Inflammatory macrophage treated with lipopolysaccharide for 1 hour (primary cell): Measurements from ENCODE around the gene ALAD.
A peak's percentile ranks its signal among the peaks of the same experiment; 100 is the strongest.
"Not testable (repeated sequence)": the region's sequence is repeated elsewhere in the genome, so short reads cannot be mapped to it uniquely, and the experiment has no call there.

Experiments
- DNase-seq, 2 donors: peaks; one replicate each; pipeline ENCODE4 v3.0.0-alpha.2; 2020 to 2022

Gene ALAD

GRCh38 chr9:113397203-113397631, 3.9 kb downstream of the ALAD start:
- no peak for DNase-seq

GRCh38 chr9:113395000-113395861, 5.9 kb downstream of the ALAD start:
- DNase-seq: no peak

DNA sequence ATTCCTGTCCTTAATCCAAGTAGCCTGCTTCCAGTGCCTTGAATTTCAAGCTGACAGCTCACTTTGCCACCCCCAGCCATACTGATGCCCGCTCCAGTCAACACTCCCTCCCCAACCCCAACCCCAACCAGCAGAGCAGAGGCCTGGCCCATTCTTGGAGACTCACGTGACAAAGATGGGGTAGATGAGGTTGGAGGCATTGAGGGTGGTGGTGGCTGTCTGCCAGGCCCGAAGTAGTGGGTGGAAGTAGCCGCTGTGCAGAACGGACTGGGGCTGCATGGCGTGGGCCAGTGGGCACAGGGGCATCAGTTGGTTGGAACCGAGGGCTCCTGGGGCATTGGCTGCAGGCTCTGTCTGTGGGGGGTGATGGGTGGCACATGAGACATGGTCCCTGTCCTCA, 7.8 kb downstream of the ALAD start:
- DNase-seq: no peak

DNA sequence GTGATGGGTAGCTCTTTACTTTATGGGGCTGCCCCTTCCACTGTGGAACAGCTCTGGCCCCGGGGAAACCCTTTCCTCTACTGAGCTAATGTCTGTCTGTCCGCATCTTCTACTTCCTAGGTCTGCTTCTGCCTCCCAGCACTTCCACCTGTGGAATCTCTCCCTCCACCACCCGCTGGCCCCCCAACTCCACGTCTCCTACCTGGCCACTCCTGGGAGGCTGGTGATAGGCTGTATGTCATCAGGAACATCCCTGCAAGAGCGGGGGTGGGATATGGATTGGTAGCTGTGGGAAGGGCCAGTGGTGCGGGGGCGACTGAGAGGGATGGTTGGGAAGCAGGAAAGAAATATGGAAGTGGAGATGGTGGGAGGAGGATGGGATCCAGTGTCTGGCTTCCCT, 9.2 kb downstream of the ALAD start:
- no peak for DNase-seq

DNA sequence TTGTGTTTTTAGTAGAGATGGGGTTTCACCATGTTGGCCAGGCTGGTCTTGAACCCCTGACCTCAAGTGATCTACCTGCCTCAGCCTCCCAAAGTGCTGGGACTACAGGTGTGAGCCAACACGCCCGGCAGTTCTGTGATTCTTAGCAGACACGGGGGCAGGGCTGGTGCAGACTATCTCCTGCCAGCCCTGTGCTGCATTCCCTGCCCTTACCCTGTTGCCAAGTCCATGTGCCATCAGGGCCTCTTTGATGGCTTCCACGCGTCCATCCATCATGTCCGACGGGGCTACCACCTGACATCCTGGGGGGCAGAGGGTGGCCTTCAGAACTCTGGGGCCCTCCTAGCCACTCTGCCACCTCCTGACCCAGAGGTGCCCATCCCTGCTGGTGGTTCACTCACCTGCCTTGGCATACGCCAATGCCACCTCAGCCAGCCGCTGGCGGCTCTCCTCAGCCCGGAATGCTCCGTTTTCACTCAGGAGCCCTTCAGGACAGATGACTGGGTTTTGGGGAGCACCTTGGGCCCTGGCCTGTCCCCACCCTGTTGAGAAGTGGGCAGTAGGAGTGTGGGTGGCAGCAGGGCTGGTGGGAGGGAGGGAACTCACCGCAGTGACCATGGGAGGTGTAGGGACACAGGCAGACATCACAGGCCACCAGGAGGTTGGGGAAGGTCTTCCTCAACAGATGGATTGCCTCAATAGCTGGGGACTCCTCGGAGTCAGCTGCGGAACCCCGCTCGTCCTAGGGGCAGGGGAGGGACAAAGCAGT, 10.7 kb downstream of the ALAD start:
- no peak for DNase-seq

- no peak for DNase-seq
Measured at GRCh38 chr9:113389451-113389850, 11.6 kb downstream of the ALAD start.

- no peak for DNase-seq
Measured at GRCh38 chr9:113388833-113389232, 12.3 kb downstream of the ALAD start.

DNA sequence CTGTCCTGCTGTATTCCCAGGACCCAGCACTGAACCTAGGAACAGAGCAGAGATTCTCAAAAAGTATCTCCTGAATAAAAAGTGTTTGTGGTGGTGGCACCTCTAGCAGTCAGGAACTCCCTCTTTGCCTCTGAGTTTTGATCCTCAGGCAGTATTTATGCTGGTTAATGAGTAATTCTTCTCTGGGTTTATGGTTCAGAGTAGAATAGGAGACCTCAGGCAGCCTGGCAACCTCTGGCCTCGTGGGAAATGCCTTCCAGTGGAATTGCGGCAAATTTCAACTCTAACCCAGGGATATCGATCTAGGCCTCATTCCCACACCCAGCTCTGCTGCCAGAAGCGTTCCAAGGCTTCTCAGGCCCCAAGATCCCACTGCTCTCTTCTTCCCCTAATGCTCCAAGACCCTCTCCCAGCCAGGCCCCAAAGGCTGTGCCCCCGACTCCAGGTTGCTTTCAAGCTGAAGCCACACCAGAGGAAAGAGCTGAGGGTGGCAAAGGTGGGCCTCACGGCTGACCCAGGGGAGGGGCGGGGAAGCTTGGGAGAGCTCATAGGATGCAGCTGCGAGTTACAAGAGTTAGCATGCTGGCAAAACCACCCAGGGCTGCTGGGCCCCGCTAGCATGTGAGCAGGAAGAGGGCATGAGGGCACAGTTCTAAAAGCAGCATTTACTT, 13.4 kb downstream of the ALAD start:
- DNase-seq: no peak

GRCh38 chr9:113386571-113387393, 14.3 kb downstream of the ALAD start:
- no peak for DNase-seq

- no peak for DNase-seq
Measured at GRCh38 chr9:113381909-113382411, 19.1 kb downstream of the ALAD start.

- not testable (repeated sequence) for DNase-seq
Measured at GRCh38 chr9:113381441-113381840, 19.6 kb downstream of the ALAD start.

DNA sequence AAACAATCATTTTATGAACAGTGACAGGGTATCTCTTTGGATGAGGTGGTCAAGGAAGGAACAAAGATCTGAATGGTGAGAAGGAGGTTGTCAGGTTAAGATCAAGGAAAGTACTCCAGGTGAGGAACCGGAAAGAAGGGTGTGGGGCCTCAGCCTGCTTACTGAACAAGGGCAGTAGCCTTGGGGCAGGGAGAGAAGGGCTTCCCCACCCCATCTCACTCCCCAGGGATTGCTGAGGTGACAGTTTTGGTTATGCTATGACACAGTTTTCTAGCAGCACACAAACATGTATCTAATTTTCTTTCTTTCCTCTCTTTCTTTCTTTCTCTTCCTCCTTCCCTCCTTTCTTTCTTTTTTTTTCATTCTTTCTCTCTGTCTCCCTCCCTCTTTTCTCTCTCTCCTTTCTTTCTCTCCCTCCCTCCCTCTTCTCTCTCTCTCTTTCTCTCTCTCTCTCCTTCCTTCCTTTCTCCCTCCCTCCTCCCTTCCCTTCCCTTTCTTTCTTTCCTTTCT, 20.2 kb downstream of the ALAD start:
- no peak for DNase-seq

DNA sequence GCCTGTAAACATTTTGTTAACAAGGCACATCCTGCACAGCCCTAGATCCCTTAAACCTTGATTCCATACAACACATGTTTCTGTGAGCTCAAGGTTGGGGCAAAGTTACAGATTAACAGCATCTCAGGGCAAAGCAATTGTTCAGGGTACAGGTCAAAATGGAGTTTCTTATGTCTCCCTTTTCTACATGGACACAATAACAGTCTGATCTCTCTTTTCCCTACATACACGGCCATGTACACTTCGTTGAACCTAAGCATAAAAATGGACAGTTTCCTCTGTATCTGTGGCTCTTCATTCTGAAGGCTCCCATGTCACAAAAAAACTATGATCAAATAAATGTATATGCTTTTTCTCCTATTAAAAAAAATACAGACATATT, 21.3 kb downstream of the ALAD start:
- DNase-seq: not testable (repeated sequence)

- not testable (repeated sequence) for DNase-seq
Measured at GRCh38 chr9:113379094-113379828, 21.8 kb downstream of the ALAD start.

- peak; percentile 55 to 57 for DNase-seq
Measured at GRCh38 chr9:113376634-113377567, 24.2 kb downstream of the ALAD start, which contains the start of gene HDHD3. TSS of gene HDHD3 (minus strand) at chr9:113376986. CDS start at chr9:113374354, 2,632 bp downstream.

- DNase-seq: no peak
Measured at GRCh38 chr9:113375057-113376023, 25.7 kb downstream of the ALAD start.

DNA sequence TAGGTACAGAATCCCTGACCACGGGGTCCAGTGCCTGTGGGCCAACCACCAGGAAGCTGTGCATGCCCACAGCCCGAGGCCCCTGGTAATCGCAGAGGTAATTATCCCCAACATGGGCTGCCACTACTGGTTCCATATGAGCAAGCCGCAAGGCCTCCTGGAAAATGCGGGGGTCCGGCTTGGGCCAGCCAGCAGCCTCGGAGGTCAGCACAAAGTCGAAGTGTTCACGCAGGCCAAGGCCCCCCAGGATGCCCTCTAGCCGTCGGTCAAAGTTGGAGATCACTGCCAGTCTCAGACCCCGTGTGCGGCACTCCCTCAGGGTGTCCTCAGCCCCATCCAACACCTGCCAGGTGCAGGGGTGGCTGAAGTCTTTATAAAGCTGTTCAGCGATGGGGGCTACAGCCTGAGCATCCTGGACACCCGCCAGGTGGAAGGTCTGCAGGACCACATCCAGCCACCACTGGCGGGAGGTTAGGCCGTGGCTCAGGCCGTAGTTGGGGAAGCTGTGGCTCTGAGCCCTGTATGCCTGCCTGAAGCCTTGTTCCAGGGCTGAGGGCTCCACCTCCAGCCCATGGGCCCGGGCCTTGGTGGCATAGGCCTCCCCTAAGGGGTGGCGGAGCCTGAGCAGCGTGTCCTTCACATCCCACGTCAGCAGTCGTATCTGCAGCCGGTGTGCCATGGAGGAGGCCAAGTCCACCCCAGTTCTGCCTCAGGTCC, 27.2 kb downstream of the ALAD start:
- no peak for DNase-seq

DNA sequence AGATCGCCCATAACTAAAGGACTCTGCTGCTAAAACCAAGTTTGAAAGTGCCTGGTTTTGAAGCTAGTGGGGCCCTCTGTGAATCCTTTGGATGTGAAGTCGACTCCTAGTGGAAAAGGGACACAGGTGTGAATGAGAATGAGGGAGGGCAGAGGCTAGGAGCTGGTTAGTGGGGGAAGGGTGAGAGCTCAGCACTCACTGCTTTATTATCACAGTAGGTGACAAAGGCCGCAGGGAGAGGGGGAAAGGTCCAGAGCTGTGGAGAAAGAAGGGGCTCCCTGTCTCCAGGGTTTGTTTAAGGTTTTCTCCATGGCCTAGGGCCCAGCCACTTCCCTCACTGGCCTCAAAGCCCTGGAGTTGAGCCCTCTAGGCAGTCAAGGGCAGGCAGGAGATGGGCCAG, 27.8 kb downstream of the ALAD start:
- DNase-seq: no peak
